SKM-1 (cell line): ENCODE measurements around the gene SLC12A7.
"Not testable (repeated sequence)": the region's sequence is repeated elsewhere in the genome, so short reads cannot be mapped to it uniquely, and the experiment has no call there.

Experiments
- DNase-seq: peaks from one replicate; lab custom pipeline; 2025; ENCODE audit not compliant: unreplicated experiment; lab: John Stamatoyannopoulos, UW

SLC12A7 gene

DNA sequence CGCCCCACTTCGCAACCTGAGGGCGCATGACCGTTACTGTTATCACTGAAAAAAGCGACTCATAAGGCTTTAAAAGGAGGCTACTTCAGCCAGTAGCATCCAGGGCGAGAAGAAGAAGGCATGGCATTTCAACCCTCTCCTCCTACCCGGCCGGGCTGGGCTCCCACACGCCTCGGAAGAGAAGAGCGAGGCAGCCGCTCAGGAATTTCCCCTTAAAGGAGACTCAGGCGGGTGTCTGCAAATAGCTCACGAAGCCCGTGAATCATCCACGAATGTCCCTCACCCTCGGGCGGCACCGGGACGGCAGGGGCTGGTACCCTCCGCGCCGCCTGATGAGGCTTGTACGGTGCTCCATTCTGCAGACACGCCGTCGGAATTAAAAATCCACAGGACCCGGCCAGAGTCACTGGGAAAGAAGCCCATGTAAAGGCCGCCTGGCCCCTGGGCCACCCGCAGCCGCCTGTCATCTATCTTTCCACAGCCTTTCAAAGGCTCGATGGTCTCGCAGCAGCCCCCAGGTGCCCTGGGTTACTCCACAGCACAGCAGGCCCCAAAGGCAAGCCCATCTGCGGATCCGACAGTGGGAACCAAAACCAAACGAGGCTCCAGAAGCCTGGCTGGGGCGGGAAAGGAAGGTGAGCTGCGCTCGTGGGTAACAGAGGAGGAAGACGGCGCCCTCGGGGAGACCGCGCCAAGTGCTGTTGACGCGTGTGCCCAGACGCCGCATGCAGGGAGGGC is 11.8 kb downstream of the SLC12A7 start:
- DNase-seq, result no peak

DNA sequence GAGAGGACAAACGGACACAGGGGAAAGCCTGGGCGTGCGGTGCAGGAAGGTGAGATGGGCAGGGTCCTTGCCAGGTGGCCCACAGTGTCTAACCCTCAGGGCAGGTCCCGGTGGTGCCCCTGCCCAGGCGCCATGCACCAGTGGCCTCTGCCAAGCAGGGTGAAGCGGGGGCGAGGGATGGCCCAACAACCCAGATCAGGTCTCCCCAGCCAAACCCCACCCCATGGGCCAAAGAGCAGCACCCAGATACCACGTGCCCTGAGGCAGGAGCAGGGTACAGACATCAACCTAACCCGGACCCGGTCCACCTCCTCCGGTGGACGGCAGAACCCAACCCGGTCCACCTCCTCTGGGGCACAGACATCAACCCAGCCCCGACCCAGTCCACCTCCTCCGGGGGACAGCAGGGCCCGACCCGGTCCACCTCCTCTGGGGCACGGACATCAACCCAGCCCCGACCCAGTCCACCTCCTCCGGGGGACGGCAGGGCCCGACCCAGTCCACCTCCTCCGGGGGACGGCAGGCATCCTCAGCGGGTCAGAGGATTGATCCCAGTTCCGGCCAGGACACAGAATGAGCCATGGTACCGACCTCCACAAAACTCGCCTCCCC is 12.8 kb downstream of the SLC12A7 start:
- DNase-seq, result no peak

DNA sequence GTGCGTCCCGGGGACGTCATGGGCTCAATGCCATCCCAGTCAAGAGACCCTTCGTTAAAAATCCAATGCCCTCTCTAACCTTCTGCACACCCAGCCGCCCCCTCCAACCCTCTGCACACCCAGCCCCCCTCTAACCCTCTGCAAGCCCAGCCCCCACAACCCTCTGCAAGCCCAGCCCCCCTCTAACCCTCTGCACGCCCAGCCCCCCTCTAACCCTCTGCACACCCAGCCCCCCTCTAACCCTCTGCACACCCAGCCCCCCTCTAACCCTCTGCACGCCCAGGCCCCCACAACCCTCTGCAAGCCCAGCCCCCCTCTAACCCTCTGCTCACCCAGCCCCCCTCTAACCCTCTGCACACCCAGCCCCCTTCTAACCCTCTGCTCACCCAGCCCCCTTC is 13.9 kb downstream of the SLC12A7 start:
- not testable (repeated sequence) for DNase-seq

DNA sequence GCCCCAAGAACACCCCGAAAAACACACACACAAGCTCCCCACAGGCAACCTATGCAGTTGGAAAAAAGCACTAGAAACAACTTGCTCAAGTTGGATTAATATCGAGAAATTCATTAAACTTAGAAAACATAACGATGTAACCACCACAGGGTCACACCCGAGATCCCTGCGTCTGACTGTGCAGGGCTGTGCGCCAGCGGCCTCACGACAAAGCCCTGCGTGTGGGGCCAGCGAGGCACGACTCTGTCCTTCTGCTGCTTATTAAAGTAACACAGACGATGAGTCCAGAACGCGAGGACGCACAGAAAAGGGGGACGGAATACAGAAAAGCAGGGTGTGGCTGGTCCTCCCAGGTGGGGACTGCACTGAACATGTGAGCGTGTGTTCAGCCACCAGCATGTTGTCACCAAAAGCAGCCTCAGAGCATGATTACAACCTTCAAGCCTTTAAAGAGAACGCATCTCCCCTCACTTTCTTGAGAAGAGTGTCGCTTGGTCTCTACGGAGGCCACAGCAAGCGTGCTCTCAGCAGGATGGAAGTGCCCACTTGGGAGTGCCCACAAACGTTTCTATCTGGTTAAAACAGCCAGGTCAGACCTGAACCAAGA is 14.4 kb downstream of the SLC12A7 start:
- no peak for DNase-seq

DNA sequence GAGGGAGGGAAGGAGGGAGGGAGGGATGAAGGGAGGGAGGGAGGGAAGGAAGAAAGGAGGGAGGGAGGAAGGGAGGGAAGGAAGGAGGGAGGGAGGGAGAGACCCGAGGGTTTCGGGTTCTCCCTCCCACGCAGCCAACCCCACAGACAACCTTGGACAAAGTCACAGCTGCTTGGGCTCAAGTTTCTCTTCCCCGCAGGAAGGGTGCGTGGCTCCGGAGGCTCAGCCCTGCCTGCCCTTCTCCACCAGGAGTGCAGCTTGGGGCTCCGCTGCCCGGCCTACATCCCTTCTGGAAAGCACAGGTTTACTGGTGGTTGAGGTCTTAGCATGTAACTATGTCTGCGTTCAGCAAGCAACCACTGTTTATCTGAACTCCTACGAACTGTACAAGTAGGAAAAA is 15.0 kb downstream of the SLC12A7 start:
- no peak for DNase-seq

DNA sequence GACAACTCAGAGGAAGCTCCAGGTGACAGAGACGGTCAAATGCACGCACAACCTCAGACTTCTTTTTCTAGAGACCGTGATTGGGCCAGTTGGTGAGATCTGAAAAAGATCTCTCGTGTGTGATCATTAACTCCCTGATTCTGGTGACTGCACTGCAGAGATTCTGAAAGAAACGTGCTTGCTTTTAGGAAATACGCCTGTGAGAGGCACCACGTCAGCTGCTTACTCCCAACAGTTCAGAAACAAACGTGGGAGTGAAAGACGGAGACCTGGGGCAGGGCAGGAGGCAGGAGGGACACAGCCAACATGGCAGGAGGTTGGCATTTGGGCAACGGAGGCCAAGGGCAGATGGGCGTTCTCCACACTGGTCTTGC is 15.9 kb downstream of the SLC12A7 start:
- no peak for DNase-seq

DNA sequence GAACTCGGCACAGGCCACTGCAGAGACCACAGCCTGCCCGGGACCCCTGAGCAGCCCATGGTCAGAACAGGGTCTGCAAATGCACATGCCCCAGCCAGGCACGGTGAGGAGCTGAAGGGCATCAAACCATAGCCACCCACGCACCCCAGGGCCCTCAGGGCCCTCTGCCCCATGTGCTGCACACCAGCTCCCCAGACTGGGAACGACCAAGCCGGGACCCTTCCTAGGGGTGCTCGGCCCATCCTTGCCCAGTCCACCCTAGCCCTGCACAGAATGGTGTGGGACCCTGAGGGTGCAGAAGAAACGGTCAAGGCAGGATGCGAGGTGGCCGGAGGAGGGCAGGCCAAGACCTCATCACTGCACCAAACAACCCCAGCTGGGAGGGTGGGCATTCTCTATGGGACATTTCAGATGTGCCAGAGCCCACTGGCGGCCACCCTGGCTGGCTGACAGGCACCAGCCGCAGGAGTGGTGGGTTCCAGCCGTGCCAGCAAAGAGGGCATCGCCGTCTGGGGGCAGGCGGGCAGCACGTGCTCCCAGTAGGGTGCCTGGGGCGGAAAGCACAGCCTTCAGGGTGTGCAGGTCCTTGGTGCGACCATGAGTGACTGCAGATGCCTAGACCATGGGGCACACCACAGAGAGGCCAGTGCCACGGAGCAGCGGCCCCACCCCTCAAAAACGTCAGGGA is 16.4 kb downstream of the SLC12A7 start:
- DNase-seq, result no peak

DNA sequence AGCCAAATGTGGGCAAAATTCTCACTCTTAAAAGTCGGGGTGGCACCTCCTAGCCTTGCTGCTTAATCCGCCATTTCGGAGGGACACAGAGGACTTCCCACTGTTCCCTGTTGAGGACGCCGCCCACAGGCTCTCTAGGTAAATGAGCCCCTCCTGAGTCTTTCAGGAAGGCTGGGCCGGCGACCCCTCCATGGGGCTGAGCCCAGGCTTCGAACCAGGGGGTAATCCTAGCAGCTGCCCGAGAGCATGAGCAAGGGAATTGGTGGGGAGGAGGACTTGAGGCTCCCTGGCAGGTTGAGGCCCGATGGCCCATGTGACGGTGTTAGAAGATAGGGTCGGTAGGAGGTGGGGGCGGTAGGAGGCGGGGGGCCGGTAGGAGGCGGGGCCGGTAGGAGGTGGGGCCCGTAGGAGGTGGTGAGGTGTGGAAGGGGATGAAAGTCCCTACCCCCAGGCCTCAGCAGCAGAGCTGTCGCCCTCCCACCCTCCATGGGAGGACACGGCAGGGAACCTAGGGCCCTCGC is 17.1 kb downstream of the SLC12A7 start:
- no peak for DNase-seq

DNA sequence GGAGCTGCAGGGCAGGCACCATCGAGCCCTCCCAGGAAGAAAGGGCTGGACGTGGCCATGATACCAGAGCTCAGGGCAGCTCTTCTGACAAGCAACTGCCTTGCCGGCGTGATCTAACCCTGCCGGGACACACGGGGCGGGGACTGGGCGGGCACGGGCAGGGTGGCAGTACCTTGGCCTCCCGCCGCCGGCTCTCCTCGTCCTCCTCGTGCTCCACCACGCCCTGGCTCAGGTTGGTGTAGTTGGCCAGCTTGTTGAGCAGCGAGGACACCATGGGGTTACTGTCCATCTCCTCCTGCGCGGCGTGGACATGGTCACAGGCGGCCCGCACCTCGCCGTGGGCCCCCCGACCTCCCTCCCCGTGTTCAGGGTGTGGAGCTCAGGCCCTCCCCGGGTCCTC is 18.5 kb downstream of the SLC12A7 start:
- DNase-seq, result no peak

DNA sequence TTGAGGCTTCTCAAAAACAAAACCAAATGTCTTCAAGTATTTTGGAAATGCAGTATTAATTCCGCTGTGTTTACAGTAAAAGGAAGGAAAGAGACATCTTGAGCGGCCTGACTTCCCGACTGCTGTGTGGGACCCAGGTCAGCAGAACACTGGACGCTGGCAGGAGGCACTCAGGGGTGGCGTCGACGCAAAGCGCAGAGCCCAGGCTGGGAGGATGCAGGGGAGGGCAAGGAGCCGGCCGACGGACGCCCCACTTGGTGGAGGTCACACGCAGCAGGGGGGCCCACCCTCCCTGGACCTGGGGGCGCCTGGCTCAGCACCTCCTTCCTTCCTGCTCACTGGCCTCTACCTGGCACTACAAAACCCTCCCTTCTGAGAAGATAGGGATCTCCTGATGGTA is 19.7 kb downstream of the SLC12A7 start:
- no peak for DNase-seq

DNA sequence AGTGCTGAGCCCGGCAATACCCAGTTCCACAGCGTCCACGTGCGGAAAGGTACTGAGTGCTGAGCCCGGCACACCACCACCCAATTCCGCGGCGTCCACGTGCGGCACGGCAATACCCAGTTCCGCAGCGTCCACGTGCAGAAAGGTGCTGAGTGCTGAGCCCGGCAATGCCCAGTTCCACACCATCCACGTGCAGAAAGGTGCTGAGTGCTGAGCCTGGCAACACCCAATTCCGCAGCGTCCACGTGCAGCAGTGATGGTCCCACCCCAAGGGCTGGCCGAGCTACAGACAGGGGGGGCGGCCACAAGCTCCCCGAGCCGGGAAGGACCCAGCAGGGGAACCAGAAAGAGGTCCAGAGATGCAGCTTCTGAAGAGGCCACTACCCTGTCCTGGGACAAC is 20.2 kb downstream of the SLC12A7 start:
- DNase-seq, result no peak

DNA sequence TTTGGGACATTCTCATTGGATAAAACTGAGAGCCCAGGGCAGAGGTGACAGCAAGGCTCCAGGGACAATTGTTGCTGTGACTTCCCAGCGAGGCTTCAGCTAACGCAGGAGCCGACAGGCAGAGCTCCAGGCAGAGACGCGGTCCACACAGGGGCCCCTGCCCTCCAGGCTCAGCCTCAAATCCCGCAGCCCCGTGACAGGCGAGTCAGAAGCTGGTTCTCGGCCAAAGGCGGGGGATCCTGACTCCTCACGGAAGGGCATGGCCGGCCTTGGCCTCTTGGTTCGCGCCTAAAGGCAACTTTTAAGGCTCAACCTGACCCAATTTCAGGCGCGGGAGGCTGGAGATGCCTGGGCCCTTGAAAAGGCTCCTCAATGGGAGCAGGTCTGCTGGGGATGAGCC is 21.3 kb downstream of the SLC12A7 start:
- DNase-seq, result no peak

DNA sequence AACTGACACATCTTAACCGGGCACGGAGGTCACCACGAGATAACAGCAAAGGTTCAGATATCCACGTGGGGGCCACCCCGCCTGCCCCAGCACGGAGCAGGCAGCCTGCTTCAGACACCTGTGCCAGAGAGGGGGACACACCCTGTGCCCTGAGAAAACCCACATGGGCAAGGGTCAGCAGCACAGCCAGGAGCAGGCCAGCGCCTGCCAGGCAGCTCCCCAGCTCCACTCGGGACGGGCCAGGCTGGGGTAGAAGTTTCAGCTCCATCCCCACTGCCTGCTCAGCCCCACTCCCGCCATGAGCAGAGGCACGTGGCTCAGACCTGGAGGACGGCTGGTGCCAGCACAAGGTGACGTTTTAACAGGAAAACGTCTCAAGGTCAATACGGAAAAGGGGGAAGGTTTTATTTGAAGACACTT is 22.2 kb downstream of the SLC12A7 start:
- no peak for DNase-seq

DNA sequence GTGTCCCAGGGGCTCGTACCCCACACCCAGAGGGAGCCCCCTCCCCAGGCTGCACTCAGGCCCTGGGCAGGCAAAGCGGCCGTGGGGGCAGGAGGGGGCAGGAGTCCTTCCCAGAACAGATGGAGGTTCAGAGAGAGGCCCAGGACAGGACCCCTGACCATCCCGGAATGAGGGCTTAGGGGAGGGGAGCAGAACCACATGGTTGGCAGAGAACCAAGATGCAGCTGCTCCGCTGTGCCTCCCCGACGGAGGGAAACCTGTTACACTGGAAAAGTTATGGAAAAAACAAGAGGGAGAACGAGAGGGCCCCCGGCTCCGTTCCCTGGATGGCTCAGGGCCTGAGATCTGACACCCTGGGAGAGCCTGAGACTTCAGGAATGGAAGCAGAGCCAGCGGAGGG is 22.7 kb downstream of the SLC12A7 start:
- DNase-seq, result no peak

DNA sequence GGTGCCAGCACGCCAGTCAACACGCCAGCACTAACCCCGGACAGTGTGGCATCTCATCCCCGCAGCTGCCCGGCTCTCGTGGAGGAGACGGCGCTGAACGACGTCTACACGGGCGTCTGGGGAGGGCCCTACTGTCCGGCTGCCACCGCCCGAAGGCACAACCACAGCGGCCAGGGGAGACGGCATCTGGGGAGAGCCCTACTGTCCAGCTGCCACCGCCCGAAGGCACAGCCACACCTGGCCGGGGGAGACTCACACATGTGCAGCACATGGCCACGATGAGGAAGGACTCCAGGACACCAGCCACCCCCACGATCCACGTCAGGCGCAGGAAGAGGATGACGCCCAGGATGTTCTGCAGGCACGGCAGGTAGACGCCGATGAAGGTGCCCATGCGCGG is 23.1 kb downstream of the SLC12A7 start:
- DNase-seq, result no peak

DNA sequence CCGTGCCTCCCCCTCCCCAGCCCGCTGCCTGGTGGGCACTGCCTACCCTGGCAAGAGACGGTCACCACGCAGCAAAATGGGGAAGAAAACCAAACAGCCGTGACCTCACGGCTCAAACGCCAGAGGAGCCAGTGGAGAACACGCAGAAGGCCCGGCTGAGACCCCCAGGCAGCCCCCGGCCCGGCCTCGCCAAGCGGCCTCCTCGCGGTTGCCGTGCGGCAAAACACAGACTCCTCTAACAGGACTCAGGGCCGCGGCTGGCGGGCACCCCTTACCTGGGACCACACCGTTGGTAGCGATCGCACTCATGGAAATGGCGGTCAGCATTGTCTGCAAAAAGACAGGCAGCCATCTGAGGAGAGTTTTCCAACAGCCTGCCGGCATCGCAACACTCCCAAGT is 23.8 kb downstream of the SLC12A7 start:
- no peak for DNase-seq

DNA sequence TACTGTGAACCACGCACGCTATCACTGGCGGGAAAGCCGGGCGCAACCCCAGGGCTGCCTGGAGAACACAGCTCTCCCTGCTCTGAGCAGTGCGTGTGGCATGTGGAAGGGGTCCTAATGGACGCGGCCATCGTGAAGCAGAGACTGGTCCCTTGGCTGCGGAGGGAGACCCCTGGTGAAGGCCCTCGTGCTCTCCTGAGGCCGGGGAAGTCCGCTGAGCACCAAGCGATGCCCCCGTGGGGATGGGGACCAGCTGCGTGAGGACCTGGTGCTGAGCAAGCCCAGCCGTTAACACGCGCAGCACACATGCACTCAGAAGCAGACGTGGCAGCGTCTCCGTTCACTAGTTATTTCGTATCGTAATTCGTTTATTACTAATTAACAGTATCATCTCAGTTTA is 24.4 kb downstream of the SLC12A7 start:
- no peak for DNase-seq

DNA sequence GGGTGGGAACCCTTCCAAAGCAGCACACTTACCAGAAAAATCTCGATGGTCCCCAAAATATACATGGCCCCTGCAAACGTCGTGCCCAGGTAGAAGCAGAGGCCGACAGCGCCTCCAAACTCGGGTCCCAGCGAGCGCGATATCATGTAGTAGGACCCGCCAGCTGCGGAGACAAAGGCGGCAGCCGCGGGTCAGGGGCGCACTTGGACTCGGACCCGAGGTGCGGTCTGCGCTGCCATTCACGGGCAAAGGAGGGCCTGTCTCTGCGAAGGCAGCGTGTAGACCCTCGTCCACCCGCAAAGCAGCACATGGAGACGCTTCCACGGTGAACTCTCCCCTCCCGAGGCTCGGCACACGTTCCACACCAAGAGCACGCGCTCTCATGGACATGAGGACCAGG is 25.0 kb downstream of the SLC12A7 start:
- DNase-seq, result no peak

DNA sequence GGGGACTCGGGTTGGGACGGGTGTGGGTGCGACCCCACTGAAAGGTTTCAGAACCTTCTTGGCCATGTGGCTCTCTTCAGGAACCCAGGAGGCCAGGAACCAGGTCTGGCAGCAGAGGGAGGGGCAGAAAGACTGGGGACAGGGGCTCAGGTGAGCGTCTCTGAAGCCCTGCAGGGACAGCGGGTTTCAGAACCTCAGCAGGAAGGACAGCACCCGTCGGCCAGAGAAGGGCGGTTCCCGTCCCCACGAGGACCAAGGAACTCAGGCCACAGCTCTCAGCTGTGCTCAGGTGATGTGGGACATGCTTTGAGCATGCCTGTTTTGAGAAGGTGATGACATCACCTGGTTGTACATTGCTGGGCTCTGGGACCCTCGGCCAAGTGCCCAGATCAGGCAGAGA is 25.7 kb downstream of the SLC12A7 start:
- DNase-seq, result no peak

DNA sequence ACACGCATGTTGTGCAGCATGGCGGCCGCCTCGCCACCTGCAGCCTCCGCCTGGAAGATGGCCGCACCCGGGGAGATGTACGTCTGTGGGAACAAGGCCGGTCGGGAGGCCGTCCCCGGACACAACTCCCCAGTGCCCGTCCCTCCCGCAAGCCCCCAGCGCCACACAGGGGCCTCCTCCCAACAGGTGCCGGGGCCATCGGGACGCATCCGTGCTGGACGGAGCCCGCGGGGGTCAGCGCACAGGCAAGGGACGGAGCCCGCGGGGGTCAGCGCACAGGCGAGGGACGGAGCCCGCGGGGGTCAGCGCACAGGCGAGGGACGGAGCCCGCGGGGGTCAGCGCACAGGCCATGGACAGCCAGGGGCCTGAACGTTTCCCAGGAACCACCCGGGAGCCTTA is 26.5 kb downstream of the SLC12A7 start:
- DNase-seq, result no peak

DNA sequence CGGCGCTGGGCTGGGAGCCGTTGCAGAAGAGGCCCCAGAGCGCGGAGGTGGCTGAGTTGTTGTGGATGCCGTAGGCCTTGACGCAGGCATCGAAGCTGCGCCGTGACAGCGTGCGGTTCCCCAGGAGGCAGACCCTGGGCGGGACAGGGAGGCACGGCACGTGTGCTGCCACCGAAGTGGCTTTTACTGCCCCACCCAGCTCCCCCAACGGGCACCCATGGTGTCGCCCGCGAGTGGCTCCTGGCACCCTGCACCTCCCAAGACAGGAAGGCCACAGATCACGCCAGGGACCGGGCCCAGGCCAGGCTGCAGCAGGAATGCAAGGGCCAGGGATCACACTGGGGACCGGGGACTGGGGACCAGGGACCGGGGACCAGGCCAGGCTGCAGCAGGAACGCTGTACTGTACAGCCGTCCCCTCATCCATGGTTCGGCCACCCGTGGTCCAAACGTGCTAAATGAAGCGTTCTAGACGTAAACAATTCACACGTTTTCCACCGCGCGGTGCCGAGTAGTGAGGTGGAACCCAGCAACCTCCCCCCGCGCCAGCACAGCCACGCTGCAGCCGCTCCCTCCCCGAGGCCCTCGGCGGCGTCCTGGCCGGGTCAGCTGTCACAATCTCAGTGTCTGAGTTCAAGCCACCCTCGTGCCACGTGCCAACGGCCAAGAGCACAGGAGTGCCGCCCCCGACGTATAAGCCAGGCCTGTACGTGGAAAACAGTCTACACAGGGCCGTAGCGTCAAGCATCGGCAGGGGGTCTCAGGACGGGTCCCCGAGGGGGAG is 27.8 kb downstream of the SLC12A7 start:
- DNase-seq, result no peak
